HG02885 (cell line): Measurements from ENCODE around the gene STRIP1.
"Not testable (repeated sequence)": the region's sequence is repeated elsewhere in the genome, so short reads cannot be mapped to it uniquely, and the experiment has no call there.

Source experiments
- ATAC-seq: cut with Tn5 transposase; IDR thresholded peaks from one replicate; pipeline ENCODE4 v1.9.1; 2021; ENCODE audit warnings: mild to moderate bottlenecking; ENCODE audit not compliant: unreplicated experiment, poor library complexity

STRIP1 gene

GRCh38 chr1:110067893-110068645, 33.6 kb downstream of the STRIP1 start:
- no peak for ATAC-seq

- no peak for ATAC-seq
These were observed 34.4 kb downstream of the STRIP1 start for GRCh38 chr1:110068646-110069403.

GRCh38 chr1:110069404-110070281, 35.2 kb downstream of the STRIP1 start:
- ATAC-seq = no peak

GRCh38 chr1:110070282-110070669, 35.9 kb downstream of the STRIP1 start:
- no peak for ATAC-seq

GRCh38 chr1:110070671-110071242, 36.3 kb downstream of the STRIP1 start, which contains the start of gene ALX3:
Gene ALX3, minus strand, starts transcription at chr1:110070672. Its CDS starts 60 bp downstream, at chr1:110070612.
- no peak for ATAC-seq

- ATAC-seq = no peak
These were observed 39.7 kb downstream of the STRIP1 start for GRCh38 chr1:110074166-110074565.

- ATAC-seq = no peak
These were observed 42.5 kb downstream of the STRIP1 start for GRCh38 chr1:110076789-110077500.

- not testable (repeated sequence) for ATAC-seq
These were observed 45.6 kb downstream of the STRIP1 start for GRCh38 chr1:110079995-110080394.

GRCh38 chr1:110081061-110081460, 46.6 kb downstream of the STRIP1 start:
- ATAC-seq = no peak

GRCh38 chr1:110082477-110082876, 48.1 kb downstream of the STRIP1 start:
- ATAC-seq = no peak

- no peak for ATAC-seq
These were observed 48.8 kb downstream of the STRIP1 start for GRCh38 chr1:110083061-110083865.

- ATAC-seq = no peak
These were observed 49.4 kb downstream of the STRIP1 start for GRCh38 chr1:110083866-110084226.

- ATAC-seq = no peak
These were observed 50.0 kb downstream of the STRIP1 start for GRCh38 chr1:110084227-110085078.

GRCh38 chr1:110085671-110086070, 51.2 kb downstream of the STRIP1 start:
- no peak for ATAC-seq

GRCh38 chr1:110086961-110087360, 52.5 kb downstream of the STRIP1 start:
- no peak for ATAC-seq

- peak; percentile 64 for ATAC-seq
These were observed 53.7 kb downstream of the STRIP1 start for GRCh38 chr1:110087812-110088738.

GRCh38 chr1:110088739-110089316, 54.4 kb downstream of the STRIP1 start:
- no peak for ATAC-seq
